Hepatocyte (in vitro differentiated cells): ENCODE data around the gene ACP5. TPM values are rescaled to one million over a fixed set of nuclear protein-coding genes. Genes with fewer than 3 reads are reported as not detected.

Experiments
- DNase-seq: peaks from one replicate; pipeline ENCODE4 v3.0.0-alpha.2; 2016; ENCODE audit warnings: low spot score
- H2AFZ ChIP-seq: fragments of 200-600 bp; sonication (generic); 2 replicates; pipeline ENCODE4 v1.6.0; 2016; ENCODE audit warnings: antibody characterized with exemption, mild to moderate bottlenecking
- H3K27ac ChIP-seq: fragments of 200-600 bp; sonication (generic); 2 replicates; pipeline ENCODE4 v1.5.1; 2016; ENCODE audit warnings: mild to moderate bottlenecking
- H3K27me3 ChIP-seq: fragments of 200-600 bp; sonication (generic); 2 replicates; pipeline ENCODE4 v1.6.1; 2016
- H3K36me3 ChIP-seq: fragments of 200-600 bp; sonication (generic); replicated peaks from 2 replicates; pipeline ENCODE4 v1.5.1; 2016; ENCODE audit warnings: low read depth; ENCODE audit not compliant: insufficient read depth
- H3K4me1 ChIP-seq: fragments of 200-600 bp; sonication (generic); 2 replicates; pipeline ENCODE4 v1.5.1; 2016; ENCODE audit warnings: mild to moderate bottlenecking, moderate library complexity; ENCODE audit not compliant: insufficient read depth
- H3K4me2 ChIP-seq: fragments of 200-600 bp; sonication (generic); 2 replicates; pipeline ENCODE4 v1.6.0; 2016
- H3K4me3 ChIP-seq: fragments of 200-600 bp; sonication (generic); 2 replicates; pipeline ENCODE4 v1.5.1; 2016; ENCODE audit warnings: mild to moderate bottlenecking
- H3K79me2 ChIP-seq: fragments of 200-600 bp; sonication (generic); 2 replicates; pipeline ENCODE4 v1.6.0; 2017; ENCODE audit warnings: mild to moderate bottlenecking
- H3K9me2 ChIP-seq: fragments of 200-600 bp; sonication (generic); replicated peaks from 2 replicates; pipeline ENCODE4 v1.6.0; 2017; ENCODE audit warnings: mild to moderate bottlenecking; ENCODE audit not compliant: insufficient read depth
- H3K9me3 ChIP-seq: fragments of 200-600 bp; sonication (generic); 2 replicates; pipeline ENCODE4 v1.5.1; 2016; ENCODE audit warnings: low read depth, mild to moderate bottlenecking
- H4K20me1 ChIP-seq: fragments of 200-600 bp; sonication (generic); 2 replicates; pipeline ENCODE4 v1.6.0; 2016; ENCODE audit warnings: mild to moderate bottlenecking; ENCODE audit not compliant: insufficient read depth, poor library complexity, severe bottlenecking
- CTCF ChIP-seq: fragments of 200-600 bp; sonication (generic); IDR thresholded peaks from 2 replicates; pipeline ENCODE4 v1.5.1; 2016; ENCODE audit warnings: antibody characterized with exemption, mild to moderate bottlenecking; ENCODE audit not compliant: poor library complexity
- EZH2 ChIP-seq: fragments of 200-600 bp; sonication (generic); IDR thresholded peaks from 2 replicates; pipeline ENCODE4 v1.6.1; 2016; ENCODE audit warnings: antibody characterized with exemption, mild to moderate bottlenecking, borderline replicate concordance
- EZH2phosphoT487 ChIP-seq: fragments of 200-600 bp; sonication (generic); IDR thresholded peaks from one replicate; pipeline ENCODE4 v1.6.1; 2018; ENCODE audit warnings: antibody characterized with exemption, mild to moderate bottlenecking, low read depth, moderate library complexity; ENCODE audit not compliant: unreplicated experiment, severe bottlenecking
- WGBS: methylation state at CpG from one replicate; pipeline ENCODE4 v1.1.6; 2016; ENCODE audit warnings: low lambda C conversion rate; ENCODE audit errors: missing lambda C conversion rate; 5-methylcytosine and 5-hydroxymethylcytosine counted together
- polyA plus RNA-seq: library from polyadenylated mRNA; unstranded; fragments of >200 nt; fragmentation: Nextera tagmentation; extraction: Ambion mirVana; gene quantifications from 2 replicates; pipeline ENCODE4 v1.2.1, GENCODE V29; 2016
- total RNA-seq: library from RNA; depleted of rRNA; stranded (reverse); fragments of >200 nt; gene quantifications from 2 replicates; pipeline ENCODE4 v1.2.3, GENCODE V29; 2014

ACP5 gene
- total and polyA plus RNA-seq, 2 experiments from 2014 or later, result 7.2 to 18.1 TPM

- Histone ChIP-seq H3K9me2 (no peaks in the 10 kb centered on the region), H3K4me1 (peaks cover 5% of the 10 kb centered on the region), H2AFZ (no peak overlapping the region), H3K27ac (no peak overlapping the region), H3K4me3 (no peak overlapping the region), H3K27me3 (no peaks in the 10 kb centered on the region), H4K20me1 (peaks cover under 1% of the 10 kb centered on the region), H3K4me2 (no peak overlapping the region), H3K9me3 (no peaks in the 10 kb centered on the region), H3K36me3 (no peaks in the 10 kb centered on the region), H3K79me2 (peaks cover 4% of the 10 kb centered on the region)
- no peak for DNase-seq
- WGBS, result 88% methylated on average over 8 of the region's 8 CpGs
- TF ChIP-seq EZH2 (no peak), EZH2phosphoT487 (no peak), CTCF (no peak)
These were observed 13.9 kb downstream of the ACP5 start for GRCh38 chr19:11563532-11563931.

GRCh38 chr19:11560404-11561051, 16.9 kb downstream of the ACP5 start:
- DNase-seq, result peak; percentile 81
- peaks cover 13% of the 10 kb centered on the region for H3K4me1 ChIP-seq
- no peaks in the 10 kb centered on the region for H3K27me3 ChIP-seq
- peaks cover 21% of the 10 kb centered on the region for H4K20me1 ChIP-seq
- TF ChIP-seq CTCF (peak; percentile 51), EZH2phosphoT487 (no peak)
- no peaks in the 10 kb centered on the region for H3K36me3 ChIP-seq
- H3K9me2 ChIP-seq, result no peaks in the 10 kb centered on the region
- no peaks in the 10 kb centered on the region for H3K9me3 ChIP-seq
- WGBS, result 29% methylated on average over 9 of the region's 9 CpGs
- H2AFZ ChIP-seq, result no peak overlapping the region
- H3K4me3 ChIP-seq, result no peak overlapping the region
- H3K79me2 ChIP-seq, result peaks cover 30% of the 10 kb centered on the region
- peak overlapping the region; percentile 85 for H3K4me2 ChIP-seq
- H3K27ac ChIP-seq, result no peak overlapping the region

GRCh38 chr19:11558881-11559828, 18.3 kb downstream of the ACP5 start, which contains the start of gene ELOF1:
TSS of gene ELOF1 (minus strand) at chr19:11559230. CDS start at chr19:11554347, 4,883 bp downstream.
- DNase-seq, result peak; percentile 100
- WGBS, result 7% methylated on average over 54 of the region's 57 CpGs
- Histone ChIP-seq H2AFZ (peak within 1 kb of the TSS; percentile 87), H3K9me2 (no peaks in the 10 kb centered on the region), H3K4me1 (peaks cover 13% of the 10 kb centered on the region), H3K79me2 (peaks cover 30% of the 10 kb centered on the region), H4K20me1 (peaks cover 24% of the 10 kb centered on the region), H3K36me3 (no peaks in the 10 kb centered on the region), H3K27me3 (no peaks in the 10 kb centered on the region), H3K27ac (peak within 1 kb of the TSS; percentile 67), H3K4me3 (peak within 1 kb of the TSS; percentile 53), H3K9me3 (no peaks in the 10 kb centered on the region), H3K4me2 (peak within 1 kb of the TSS; percentile 85)
- TF ChIP-seq EZH2 (no peak), EZH2phosphoT487 (no peak), CTCF (peak; percentile 28)
